KMS-11 (cell line): ENCODE measurements around the gene CNNM3.

ENCODE experiments used
- H2AFZ ChIP-seq: fragments of 200-600 bp; sonication (generic); 2 replicates; pipeline ENCODE4 v1.6.1; 2016; ENCODE audit warnings: antibody characterized with exemption, mixed run types, low read depth
- H3K27ac ChIP-seq: fragments of 200-600 bp; sonication (generic); 2 replicates; pipeline ENCODE4 v1.6.1; 2016; ENCODE audit warnings: mild to moderate bottlenecking, mixed run types
- H3K27me3 ChIP-seq: fragments of 200-600 bp; sonication (generic); 2 replicates; pipeline ENCODE4 v1.6.1; 2017; ENCODE audit warnings: mild to moderate bottlenecking, low read depth, mixed run types, moderate library complexity; ENCODE audit not compliant: insufficient read depth
- H3K36me3 ChIP-seq: fragments of 200-600 bp; sonication (generic); 2 replicates; pipeline ENCODE4 v1.6.1; 2017; ENCODE audit warnings: mild to moderate bottlenecking, mixed run types; ENCODE audit not compliant: insufficient read depth
- H3K4me1 ChIP-seq: fragments of 200-600 bp; sonication (generic); 2 replicates; pipeline ENCODE4 v1.6.1; 2016; ENCODE audit warnings: mild to moderate bottlenecking, low read depth, mixed run types; ENCODE audit not compliant: poor library complexity, severe bottlenecking
- H3K4me2 ChIP-seq: fragments of 200-600 bp; sonication (generic); 2 replicates; pipeline ENCODE4 v1.7.0; 2016; ENCODE audit warnings: mild to moderate bottlenecking, mixed run types
- H3K4me3 ChIP-seq: fragments of 200-600 bp; sonication (generic); IDR thresholded peaks from 2 replicates; pipeline ENCODE4 v1.6.1; 2017; ENCODE audit warnings: low read depth, low read length, mixed read lengths; ENCODE audit not compliant: insufficient read depth
- H3K79me2 ChIP-seq: fragments of 200-600 bp; sonication (generic); 2 replicates; pipeline ENCODE4 v1.6.1; 2016; ENCODE audit warnings: low read depth, mixed run types; ENCODE audit not compliant: insufficient read depth
- H3K9ac ChIP-seq: fragments of 200-600 bp; sonication (generic); 2 replicates; pipeline ENCODE4 v1.6.1; 2016; ENCODE audit warnings: mild to moderate bottlenecking, mixed run types
- H4K20me1 ChIP-seq: fragments of 200-600 bp; sonication (generic); 2 replicates; pipeline ENCODE4 v1.6.1; 2016; ENCODE audit warnings: mild to moderate bottlenecking, mixed run types; ENCODE audit not compliant: insufficient read depth
- TF ChIP-seq, protein P1 (sequence below): fragments of 200-600 bp; sonication (generic); conservative IDR thresholded peaks from 2 replicates; pipeline ENCODE4 v1.6.1; 2017; ENCODE audit warnings: low read depth, mild to moderate bottlenecking, antibody characterized with exemption, low read length, moderate library complexity, mixed read lengths

CNNM3 gene

DNA sequence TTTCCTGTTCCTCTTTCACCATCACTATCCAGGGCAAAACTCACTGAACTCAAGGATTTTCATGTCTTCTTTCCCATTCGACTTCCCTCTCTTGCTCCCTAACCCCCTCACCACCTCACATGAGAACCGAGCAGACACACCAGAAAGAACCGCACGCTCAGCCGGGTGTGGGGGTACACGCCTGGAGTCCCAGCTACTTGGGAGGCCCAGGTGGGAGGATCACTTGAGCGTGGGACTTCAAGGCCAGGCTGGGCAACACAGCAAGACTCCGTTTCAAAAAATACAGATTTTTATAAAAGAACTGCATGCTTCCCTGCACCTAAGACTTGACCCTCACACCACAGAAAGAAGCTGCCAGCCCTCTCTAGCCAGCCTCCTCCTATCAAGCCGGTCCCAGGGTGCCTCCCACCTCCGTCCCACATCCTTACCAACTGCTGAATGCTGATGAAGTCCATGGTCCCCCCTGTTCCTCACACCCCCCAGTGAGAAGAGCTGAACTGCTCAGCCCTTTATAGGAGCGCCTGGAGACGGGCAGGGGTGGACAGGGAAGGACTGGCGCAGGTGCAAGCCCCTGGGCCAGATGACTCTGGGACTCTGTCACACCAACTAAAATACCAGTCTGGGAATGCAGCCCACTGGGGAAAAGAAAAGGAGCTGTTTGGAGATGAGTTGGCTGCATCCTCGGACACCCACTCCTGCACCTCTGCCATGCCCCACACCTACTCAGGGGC is 27.6 kb downstream of the CNNM3 start, which contains the start of gene ANKRD23:
Gene ANKRD23 (minus strand): TSS at position 484 of the 731 bp plus-strand sequence. CDS start 29 bp downstream, at position 455.
- Histone ChIP-seq H3K36me3 (peaks cover 3% of the 10 kb centered on the region; the same call in 1 of the 2 replicates), H3K4me1 (peaks cover 81% of the 10 kb centered on the region), H3K9ac (no peak within 1 kb of the TSS), H3K27me3 (no peaks in the 10 kb centered on the region), H4K20me1 (no peaks in the 10 kb centered on the region), H3K27ac (peak within 1 kb of the TSS; percentile 26; the same call in 1 of the 2 replicates), H3K79me2 (peaks cover 12% of the 10 kb centered on the region; the same call in 1 of the 2 replicates), H2AFZ (no peak within 1 kb of the TSS), H3K4me3 (no peak within 1 kb of the TSS), H3K4me2 (no peak within 1 kb of the TSS)
- TF ChIP-seq, protein P1, sequence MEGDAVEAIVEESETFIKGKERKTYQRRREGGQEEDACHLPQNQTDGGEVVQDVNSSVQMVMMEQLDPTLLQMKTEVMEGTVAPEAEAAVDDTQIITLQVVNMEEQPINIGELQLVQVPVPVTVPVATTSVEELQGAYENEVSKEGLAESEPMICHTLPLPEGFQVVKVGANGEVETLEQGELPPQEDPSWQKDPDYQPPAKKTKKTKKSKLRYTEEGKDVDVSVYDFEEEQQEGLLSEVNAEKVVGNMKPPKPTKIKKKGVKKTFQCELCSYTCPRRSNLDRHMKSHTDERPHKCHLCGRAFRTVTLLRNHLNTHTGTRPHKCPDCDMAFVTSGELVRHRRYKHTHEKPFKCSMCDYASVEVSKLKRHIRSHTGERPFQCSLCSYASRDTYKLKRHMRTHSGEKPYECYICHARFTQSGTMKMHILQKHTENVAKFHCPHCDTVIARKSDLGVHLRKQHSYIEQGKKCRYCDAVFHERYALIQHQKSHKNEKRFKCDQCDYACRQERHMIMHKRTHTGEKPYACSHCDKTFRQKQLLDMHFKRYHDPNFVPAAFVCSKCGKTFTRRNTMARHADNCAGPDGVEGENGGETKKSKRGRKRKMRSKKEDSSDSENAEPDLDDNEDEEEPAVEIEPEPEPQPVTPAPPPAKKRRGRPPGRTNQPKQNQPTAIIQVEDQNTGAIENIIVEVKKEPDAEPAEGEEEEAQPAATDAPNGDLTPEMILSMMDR, result no peak

DNA sequence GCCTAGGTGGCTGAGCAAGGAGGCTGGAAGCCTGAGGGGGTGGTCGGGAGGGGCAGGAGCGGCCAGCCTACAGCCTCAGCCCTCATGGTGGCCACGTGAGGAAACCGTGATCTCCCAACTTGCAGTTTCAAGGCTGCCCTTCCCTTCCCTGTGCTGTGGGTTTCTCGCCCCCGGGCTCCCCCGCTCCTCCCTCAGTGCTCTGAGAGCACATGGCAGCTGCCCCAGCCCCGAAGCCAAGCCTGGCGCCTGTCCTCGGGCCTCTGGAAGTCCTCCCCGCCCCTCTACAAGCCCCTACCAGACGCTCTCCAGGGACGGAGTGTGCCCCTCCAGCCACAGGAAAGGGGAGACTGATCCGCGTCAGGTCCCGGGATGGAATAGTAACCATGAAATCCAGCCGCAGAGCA is 28.3 kb downstream of the CNNM3 start:
- Histone ChIP-seq H3K27ac (no peak overlapping the region), H3K36me3 (peaks cover 3% of the 10 kb centered on the region; the same call in 1 of the 2 replicates), H4K20me1 (no peaks in the 10 kb centered on the region), H3K4me3 (no peak overlapping the region), H3K79me2 (peaks cover 12% of the 10 kb centered on the region; the same call in 1 of the 2 replicates), H2AFZ (no peak overlapping the region), H3K4me1 (peaks cover 81% of the 10 kb centered on the region), H3K4me2 (no peak overlapping the region), H3K9ac (no peak overlapping the region), H3K27me3 (no peaks in the 10 kb centered on the region)
- TF ChIP-seq, protein P1, result no peak

DNA sequence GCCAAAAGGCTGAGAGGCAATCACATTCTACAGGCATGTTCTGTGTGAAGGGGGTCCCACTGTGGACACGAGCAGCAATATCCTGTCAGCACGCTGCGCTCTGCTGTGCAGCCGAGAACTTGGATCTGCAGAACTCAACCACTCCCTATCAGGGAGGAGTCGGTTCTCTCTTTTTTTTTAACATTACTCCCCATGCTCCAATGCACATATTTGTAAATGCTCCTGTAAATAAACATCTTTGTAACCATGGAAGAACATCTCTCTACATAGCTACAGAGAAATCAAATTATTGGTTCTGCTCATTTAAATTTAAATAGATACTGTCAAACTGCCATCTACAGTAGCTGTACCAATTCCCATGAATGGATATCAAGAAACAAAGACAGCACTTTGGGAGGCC is 30.8 kb downstream of the CNNM3 start:
- H2AFZ ChIP-seq, result no peak overlapping the region
- H3K27me3 ChIP-seq, result no peaks in the 10 kb centered on the region
- no peak overlapping the region for H3K4me3 ChIP-seq
- H3K4me2 ChIP-seq, result peak overlapping the region; percentile 92
- no peaks in the 10 kb centered on the region for H4K20me1 ChIP-seq
- TF ChIP-seq, protein P1, result no peak
- peaks cover 35% of the 10 kb centered on the region; the same call in 1 of the 2 replicates for H3K79me2 ChIP-seq
- H3K36me3 ChIP-seq, result peaks cover 12% of the 10 kb centered on the region; the same call in 1 of the 2 replicates
- H3K27ac ChIP-seq, result peak overlapping the region; percentile 93
- peak overlapping the region; percentile 47; the same call in 1 of the 2 replicates for H3K9ac ChIP-seq
- peaks cover 91% of the 10 kb centered on the region for H3K4me1 ChIP-seq

DNA sequence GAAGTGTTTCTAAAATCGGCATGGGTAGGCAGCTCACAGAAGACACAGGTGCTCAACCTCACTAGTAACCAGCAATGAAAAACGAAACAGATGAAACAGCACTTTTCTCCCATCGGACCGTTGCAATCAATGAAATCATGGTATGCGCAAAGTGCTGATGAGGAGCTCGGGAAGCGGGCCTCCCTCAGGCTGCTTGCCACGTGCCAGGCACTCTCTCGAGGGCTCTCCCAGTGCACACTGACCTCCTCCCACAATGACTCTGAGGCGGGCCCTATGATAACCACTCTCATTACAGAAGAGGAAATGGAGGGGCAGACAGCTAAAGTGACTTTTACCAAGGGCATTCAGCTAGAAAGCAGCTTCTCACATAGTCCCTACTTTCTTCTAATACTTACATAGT is 31.5 kb downstream of the CNNM3 start:
- peaks cover 42% of the 10 kb centered on the region; the same call in 1 of the 2 replicates for H3K79me2 ChIP-seq
- H4K20me1 ChIP-seq, result no peaks in the 10 kb centered on the region
- H3K9ac ChIP-seq, result peak overlapping the region; percentile 47; the same call in 1 of the 2 replicates
- no peak overlapping the region for H3K4me3 ChIP-seq
- peaks cover 97% of the 10 kb centered on the region for H3K4me1 ChIP-seq
- peaks cover 12% of the 10 kb centered on the region; the same call in 1 of the 2 replicates for H3K36me3 ChIP-seq
- peak overlapping the region; percentile 92; the same call in 1 of the 2 replicates for H3K4me2 ChIP-seq
- no peaks in the 10 kb centered on the region for H3K27me3 ChIP-seq
- H2AFZ ChIP-seq, result no peak overlapping the region
- H3K27ac ChIP-seq, result peak overlapping the region; percentile 93
- TF ChIP-seq, protein P1, result no peak
